Dedifferentiated amniotic fluid mesenchymal stem cell (primary cell): ENCODE results near the gene UPF2.

Source experiments
- DNase-seq: peaks from one replicate; pipeline ENCODE4 v3.0.0-alpha.2; 2016; ENCODE audit errors: extremely low spot score

UPF2 gene

GRCh38 chr10:11884706-11885423 is 157.7 kb downstream of the UPF2 start:
- no peak for DNase-seq

GRCh38 chr10:11882646-11883375 is 159.8 kb downstream of the UPF2 start:
- DNase-seq: no peak

DNA sequence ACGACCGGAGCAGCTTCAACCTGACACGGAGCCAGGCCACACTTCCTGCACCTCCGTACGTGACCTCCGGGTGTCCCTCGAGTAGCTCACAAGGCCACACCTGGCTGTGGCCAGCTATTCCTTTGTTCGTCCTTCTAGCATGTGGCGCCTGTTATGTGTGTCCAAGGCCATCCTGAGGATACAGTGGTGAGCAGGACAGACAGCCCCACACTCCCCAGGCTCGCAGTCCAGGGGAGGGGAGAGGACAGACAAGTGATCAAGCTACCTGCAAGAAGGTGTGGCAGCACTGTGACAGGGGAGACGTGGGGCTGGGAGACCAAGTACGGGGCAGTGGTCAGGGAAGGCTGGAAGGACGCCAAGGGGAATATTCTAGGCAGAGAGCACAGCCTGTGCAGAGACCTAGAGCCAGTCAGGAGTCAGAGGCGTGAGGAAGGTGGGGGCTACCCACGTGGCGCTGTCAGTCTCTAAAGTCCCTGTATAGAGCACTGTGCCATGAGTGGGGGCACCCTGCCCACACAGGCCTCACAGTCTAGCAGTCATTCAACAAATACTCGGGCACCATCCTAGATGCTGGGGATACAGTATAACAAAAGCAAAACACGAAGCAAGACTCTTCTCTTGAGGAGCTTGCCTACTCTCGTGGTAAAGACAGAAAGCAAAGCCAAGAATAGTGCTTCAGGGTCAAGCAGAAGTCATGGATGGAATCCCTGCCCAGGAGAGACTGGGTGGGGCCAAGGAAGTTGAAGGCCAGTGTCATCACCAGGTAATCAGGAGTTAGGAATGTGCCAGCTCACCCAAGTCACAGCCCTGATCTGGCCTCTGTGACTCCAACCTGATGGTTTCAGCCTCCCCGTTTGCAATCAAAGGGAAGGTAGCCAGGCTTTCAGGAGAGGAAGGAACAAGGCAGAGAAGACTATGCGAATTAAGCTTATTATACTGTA is 160.9 kb downstream of the UPF2 start:
- DNase-seq: no peak

- no peak for DNase-seq
Measured at GRCh38 chr10:11881030-11881476, 161.6 kb downstream of the UPF2 start.

GRCh38 chr10:11880151-11881029 is 162.2 kb downstream of the UPF2 start:
- DNase-seq: no peak

DNA sequence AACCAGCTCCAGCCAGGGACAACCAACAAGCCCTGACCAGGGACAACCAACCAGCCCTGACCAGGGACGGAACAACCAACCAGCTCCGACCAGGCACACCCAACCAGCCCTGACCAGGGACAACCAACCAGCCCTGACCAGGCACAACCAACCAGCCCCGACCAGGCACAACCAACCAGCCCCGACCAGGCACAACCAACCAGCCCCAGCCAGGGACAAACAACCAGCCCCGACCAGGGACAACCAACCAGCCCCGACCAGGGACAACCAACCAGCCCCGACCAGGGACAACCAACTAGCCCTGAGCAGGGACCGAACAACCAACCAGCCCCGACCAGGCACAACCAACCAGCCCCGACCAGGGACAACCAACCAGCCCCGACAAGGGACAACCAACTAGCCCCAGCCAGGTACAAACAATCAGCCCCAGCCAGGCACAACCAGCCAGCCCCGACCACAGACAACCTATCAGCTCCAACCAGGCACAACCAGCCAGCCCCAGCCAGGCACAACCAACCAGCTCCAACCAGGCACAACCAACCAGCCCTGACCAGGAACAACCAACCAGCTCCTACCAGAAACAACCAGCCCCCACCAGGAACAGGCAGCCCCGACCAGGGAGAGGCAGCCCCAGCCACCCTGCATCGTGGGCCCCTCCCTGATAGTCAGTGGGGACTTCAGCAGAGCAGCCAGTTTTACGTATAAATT is 163.1 kb downstream of the UPF2 start:
- no peak for DNase-seq

DNA sequence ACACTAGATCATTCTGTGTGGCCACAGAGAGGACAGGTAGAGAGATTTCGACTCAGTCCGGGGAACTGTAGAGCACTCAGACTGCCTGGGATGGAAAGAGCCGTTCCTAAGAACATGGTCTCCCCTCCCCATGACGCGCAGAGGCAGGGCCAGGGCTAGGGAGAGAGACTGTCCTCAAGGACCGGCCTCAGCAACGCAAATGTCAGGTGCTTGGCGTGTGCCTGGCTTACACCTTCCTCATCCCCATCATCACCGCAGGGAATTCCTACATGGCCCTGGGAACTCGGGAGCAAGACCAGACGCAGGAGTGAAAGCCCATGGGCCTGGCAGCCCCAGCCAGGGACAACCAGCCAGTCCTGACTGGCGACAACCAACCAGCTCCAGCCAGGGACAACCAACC is 163.8 kb downstream of the UPF2 start:
- no peak for DNase-seq

DNA sequence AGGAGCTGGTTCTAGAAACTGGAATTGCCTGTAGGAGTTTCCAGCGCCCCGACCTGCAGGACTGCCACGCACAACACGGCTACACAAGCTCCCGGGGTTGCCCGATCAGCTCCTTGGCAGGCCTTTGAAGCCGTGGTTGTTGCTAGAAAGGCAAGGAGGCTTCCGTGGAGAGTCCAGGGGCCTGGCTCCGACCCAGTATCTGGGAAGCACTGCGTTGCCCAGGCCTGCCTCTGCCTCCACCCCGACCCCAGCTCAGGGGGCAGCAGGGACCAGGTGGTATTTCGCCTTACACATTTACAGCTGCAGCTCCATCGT is 165.1 kb downstream of the UPF2 start:
- DNase-seq: no peak

GRCh38 chr10:11876805-11877590 is 165.6 kb downstream of the UPF2 start:
- no peak for DNase-seq

- DNase-seq: no peak
Measured at GRCh38 chr10:11876324-11876723, 166.3 kb downstream of the UPF2 start.

DNA sequence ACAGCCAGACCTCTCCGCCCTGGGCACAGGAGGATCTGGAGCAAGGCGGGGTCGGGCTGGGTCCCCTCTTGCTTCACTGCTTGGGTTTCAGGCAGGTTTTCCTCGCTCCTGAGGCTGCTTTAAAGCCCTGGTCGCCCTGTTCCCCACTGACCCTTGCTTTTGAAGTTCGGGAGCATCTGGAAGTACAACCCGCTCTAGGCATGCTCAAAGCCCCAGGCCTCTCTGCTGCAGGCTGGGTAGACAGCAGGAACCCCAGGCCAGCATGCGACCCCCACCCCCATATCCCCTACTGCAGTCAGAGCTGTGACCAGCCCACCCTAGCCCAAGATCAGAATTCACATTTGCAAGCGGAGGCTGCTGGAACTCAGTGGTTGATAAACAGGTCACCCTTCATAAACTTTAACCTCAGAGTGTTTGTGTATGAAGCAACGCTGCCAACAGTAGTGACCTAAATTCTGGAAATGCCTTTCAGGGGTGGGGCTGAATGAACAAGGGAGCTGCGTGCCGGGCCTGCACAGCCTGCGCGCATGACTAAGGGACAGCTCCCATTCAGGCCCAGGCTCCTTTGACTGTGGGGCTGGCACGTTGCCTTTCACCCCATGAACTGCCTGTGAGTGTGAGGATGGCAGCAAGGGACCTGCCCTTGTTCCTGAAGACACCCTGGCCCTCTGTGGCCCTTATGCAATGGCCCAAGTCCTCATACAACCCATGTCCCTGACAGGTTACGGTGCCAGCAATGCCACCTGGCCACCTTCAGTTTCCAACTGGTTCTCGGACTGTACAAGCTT is 166.9 kb downstream of the UPF2 start:
- DNase-seq: peak; percentile 74

GRCh38 chr10:11874568-11875493 is 167.8 kb downstream of the UPF2 start:
- no peak for DNase-seq

GRCh38 chr10:11871466-11871865 is 171.1 kb downstream of the UPF2 start:
- no peak for DNase-seq

- no peak for DNase-seq
Measured at GRCh38 chr10:11870900-11871400, 171.7 kb downstream of the UPF2 start.

GRCh38 chr10:11870461-11870780 is 172.2 kb downstream of the UPF2 start:
- DNase-seq: no peak
